NOMO-1 (cell line): Measurements from ENCODE around the gene ADAMTS13.
A peak's percentile ranks its signal among the peaks of the same experiment; 100 is the strongest.
"Not testable (repeated sequence)": the region's sequence is repeated elsewhere in the genome, so short reads cannot be mapped to it uniquely, and the experiment has no call there.

Experiments used
- DNase-seq, 2 experiments: peaks; one replicate each; lab custom pipeline; 2025; ENCODE audit not compliant: unreplicated experiment in 2 of 2; lab: John Stamatoyannopoulos, UW

ADAMTS13 gene

DNA sequence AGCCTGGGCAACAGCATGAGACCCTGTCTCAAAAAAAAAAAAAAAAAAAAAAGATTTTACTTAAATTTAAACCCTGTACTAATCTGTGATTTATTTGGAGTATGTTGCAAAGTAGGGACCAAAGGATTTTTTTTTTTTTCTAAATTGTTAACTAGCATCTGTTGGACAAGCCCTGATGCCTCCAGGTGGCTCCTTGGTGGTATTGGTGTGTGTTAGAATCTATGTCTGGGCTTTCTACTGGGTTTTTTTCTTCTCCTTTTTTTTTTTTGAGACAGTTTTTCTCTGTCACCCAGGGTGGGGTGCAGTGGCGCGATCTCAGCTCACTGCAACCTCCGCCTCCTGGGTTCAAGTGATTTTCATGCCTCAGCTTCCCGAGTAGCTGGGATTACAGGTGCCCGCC, 29.7 kb downstream of the ADAMTS13 start:
- not testable (repeated sequence) for DNase-seq

DNA sequence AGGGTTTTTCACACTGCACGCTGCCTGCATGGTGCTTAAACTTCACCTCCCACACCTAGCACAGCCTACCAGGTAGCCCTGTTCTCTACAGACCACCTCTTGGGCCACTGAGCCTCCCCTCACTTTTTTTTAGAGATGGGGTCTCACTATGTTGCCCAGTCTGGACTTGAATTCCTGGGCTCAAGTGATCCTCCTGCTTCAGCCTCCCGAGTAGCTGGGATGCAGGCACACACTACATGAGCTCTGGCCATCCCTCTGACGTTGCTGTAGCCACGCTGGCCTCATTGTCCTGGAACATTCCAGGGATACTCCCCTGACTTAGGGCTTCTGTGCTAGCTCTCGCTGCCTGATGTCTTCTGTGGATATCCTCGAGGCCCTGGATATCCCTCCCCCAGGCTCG, 30.4 kb downstream of the ADAMTS13 start:
- DNase-seq: no peak

DNA sequence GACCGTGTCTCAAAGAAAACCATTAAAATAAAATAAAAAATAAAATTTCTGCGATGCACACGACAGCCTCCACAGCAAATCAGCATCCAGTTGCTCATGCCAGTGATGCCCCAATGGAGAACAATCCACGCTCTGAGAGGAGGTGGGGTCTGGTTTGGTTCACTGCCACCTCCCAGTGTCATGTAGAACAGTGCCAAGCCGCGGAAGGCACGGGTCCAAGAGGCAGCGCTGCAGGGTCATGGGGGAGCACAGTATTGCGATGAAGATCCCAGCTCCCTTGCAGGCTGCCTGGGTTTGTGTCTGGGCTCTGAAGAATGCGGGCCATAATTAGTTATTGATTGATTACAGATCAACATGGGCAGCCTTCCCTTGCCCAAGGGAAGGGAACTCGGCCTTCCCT, 31.5 kb downstream of the ADAMTS13 start:
- no peak for DNase-seq

DNA sequence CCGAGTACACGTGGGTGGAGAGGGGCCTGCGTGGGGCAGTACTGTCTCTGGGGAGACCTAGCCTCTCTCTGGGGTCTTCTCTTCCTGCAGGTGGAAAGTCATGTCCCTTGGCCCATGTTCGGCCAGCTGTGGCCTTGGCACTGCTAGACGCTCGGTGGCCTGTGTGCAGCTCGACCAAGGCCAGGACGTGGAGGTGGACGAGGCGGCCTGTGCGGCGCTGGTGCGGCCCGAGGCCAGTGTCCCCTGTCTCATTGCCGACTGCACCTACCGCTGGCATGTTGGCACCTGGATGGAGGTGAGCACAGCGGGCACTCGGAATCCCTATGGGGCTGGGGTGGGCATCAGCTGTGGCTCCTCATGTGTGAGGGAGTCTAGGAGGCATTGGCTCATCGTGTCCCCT, 32.2 kb downstream of the ADAMTS13 start:
- no peak for DNase-seq

DNA sequence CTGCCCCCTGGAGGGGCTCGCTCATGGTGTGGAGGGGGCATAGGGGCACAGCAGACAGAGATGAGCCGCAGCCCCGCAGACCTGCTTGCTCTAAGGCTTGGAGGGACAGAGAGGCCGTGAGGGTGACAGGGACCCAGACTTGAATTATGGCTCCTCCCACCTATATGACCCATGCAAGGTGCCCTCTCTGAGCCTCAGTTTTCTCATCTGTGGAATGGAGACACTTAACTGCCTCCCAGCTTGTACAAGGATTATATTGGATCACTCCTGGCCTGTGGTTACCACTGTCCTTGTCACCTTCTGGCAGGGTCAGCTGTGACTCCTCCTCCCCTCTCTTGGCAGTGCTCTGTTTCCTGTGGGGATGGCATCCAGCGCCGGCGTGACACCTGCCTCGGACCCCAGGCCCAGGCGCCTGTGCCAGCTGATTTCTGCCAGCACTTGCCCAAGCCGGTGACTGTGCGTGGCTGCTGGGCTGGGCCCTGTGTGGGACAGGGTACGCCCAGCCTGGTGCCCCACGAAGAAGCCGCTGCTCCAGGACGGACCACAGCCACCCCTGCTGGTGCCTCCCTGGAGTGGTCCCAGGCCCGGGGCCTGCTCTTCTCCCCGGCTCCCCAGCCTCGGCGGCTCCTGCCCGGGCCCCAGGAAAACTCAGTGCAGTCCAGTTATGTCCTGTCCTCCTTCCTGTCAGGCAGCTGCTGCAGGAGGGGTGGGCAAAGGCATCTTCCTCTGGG, 32.9 kb downstream of the ADAMTS13 start:
- DNase-seq: no peak

DNA sequence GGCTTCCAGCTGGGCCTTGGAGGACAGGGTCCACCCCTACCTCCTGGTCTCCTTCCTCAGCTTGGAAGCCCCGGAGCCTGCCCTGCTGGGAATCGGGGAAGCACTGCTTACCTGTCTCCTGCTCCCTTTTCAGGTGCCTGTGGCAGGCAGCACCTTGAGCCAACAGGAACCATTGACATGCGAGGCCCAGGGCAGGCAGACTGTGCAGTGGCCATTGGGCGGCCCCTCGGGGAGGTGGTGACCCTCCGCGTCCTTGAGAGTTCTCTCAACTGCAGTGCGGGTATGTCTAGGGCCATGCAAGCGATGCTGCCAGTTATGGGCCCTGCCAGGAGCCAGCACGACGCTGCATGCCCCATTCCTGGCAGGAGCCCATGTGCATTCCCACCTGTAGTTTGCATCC, 33.8 kb downstream of the ADAMTS13 start:
- no peak for DNase-seq

DNA sequence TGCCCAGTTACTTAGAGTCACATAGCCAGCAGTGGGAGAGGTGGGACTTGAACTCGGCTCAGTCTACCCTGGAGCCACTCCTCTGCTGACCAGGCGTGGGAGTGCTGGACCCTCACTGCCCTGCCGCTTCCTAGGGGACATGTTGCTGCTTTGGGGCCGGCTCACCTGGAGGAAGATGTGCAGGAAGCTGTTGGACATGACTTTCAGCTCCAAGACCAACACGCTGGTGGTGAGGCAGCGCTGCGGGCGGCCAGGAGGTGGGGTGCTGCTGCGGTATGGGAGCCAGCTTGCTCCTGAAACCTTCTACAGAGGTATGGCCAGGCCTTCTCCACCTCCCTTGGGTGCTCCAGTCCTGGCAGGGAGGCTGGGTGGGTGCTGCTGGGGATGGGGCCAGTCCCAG, 34.2 kb downstream of the ADAMTS13 start:
- DNase-seq: no peak

DNA sequence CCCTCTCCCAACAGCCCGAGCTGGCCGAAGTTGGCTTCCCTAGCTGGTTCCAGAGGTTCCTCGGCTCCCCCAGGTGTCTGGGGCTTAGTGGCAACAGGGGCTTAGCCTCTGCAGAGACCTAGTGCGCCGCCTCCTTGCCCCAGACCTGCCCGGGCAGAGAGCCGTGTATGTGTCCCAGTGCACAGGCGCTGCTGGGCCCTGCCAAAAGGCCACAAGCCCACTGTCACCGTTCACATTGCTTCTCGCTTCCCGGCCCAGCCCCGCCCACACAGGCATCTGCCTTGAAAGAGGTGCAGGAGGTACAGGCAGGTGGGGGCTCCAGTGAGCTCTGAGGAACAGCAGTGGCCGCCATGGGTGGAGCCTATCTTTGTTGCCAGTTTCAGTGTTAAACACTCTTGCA, 35.1 kb downstream of the ADAMTS13 start:
- no peak for DNase-seq

DNA sequence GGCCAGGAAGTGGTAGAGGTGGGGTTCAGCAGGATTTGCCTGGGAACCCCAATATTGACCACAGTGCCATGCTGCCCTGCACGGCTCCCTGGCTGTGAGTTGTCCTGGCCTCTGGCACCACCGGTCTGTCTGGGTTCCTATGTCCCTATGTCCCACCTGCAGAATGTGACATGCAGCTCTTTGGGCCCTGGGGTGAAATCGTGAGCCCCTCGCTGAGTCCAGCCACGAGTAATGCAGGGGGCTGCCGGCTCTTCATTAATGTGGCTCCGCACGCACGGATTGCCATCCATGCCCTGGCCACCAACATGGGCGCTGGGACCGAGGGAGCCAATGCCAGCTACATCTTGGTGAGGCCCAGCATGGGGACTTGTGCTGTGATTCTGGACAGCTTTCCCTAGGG, 35.6 kb downstream of the ADAMTS13 start:
- DNase-seq: no peak

DNA sequence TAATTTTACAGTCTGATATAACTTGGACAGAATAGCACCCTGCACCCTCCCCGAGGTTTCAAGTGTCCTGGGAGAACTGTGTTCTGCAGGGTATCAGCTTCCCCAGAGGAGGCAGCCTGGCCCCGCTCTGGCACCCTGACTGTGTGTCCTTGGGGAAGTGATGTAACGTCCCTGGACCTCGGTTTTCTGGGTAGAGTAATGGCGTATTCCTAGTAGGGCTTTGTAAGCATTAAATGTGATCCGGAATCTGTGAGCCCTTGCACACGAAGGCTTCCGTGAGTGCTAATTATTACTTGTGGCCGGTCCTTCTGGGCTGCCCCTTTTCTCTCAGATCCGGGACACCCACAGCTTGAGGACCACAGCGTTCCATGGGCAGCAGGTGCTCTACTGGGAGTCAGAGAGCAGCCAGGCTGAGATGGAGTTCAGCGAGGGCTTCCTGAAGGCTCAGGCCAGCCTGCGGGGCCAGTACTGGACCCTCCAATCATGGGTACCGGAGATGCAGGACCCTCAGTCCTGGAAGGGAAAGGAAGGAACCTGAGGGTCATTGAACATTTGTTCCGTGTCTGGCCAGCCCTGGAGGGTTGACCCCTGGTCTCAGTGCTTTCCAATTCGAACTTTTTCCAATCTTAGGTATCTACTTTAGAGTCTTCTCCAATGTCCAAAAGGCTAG, 36.6 kb downstream of the ADAMTS13 start:
- no peak for DNase-seq

DNA sequence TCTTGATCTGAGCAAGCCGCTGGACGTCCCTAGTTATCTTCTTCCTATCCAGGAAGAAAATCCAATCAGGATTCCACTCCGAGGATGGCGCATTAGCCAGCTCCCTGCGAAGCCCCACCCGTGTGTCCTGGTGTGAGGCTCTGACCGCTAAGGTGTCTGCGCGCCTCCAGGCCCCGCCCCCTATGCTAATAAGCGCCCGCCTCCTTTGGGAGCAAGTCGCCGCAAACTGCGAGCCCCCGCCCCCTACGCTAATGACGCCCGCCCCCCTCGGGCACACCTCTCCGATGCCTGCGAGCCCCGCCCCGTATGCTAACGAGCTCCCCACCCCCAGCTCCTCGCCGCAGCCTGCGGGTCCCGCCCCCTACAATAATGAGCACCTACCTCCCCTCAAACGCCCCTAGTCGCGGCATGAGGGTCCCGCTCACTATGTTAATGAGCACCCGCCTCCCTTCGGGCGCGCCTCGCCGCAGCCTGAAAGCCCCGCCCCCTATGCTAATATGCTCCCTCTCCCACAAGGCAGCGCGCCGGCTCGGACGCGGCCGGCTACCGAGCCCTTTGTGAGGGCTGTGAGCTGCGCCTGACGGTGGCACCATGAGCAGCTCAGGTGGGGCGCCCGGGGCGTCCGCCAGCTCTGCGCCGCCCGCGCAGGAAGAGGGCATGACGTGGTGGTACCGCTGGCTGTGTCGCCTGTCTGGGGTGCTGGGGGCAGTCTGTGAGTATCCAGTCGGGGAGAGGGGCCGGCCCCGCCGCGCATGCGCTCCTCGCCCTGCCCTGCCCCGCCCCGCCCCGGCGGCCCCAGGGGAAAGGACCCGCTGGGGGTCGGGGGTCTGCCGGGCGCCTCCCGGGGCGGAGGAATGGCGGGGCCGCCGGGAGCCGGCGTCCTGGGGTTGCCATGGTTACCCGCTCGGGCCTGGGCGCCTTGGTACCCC, 37.6 kb downstream of the ADAMTS13 start, which contains the start of gene CACFD1:
Gene CACFD1 (plus strand): TSS at position 503 of the 929 bp plus-strand sequence. CDS start 89 bp downstream, at position 592.
- peak; percentile 90 to 95 for DNase-seq

DNA sequence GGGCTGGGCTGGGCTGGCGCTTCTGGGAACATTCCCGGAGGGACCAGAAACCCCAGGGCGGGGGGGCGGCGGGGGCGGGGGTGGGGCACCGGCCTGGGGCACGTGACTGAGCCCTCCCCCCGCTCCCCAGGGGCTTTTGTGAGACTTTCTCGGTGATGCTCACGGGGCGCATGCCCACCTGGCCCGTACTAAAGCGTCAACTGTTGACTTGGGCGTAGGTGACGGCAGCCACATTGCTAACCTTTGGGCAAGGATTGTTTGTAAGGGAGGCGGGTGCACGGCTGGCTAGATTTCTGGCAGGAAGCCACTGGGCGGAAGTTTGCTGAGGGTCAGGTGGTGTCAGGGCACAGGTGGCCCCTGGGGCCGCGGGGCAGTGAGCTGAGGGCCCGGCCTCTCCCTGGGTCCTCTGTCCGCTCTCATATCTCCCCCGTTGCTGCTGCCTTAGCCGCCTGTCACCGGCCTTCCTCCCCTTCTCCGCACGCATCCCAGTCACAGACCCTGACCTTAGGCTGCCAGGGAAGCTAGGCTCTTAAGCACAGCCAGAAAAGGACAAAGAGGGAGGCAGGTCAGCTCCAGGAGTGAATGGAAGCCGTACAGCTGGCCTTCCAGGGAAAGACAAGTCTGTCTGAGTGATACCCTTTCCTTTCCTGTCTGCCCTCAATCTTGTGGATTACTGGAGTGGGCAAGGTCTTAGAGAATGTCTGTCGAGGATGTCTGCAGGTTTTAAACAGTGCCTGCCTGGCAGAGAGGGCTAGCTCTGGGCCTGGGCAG, 38.4 kb downstream of the ADAMTS13 start:
- DNase-seq: no peak

DNA sequence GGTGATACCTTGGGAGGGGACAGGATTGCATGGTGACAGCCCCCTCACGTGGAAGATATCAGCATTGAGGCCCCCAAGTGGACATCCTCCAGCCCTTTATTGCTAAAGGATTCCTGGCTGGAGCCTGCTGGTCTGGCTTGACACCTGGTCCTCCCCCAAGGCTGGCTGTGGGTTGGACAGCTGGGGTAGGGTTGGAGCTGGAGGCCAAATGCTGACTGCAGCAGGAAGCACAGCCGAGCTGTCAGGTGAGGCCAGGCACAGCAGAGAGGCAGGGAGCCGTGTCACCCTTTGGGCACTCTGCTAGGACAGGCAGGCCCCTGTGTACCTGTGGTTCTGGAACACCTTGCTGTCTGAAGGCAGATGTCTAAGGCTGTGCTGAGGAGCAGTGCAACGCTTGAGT, 39.8 kb downstream of the ADAMTS13 start:
- no peak for DNase-seq

DNA sequence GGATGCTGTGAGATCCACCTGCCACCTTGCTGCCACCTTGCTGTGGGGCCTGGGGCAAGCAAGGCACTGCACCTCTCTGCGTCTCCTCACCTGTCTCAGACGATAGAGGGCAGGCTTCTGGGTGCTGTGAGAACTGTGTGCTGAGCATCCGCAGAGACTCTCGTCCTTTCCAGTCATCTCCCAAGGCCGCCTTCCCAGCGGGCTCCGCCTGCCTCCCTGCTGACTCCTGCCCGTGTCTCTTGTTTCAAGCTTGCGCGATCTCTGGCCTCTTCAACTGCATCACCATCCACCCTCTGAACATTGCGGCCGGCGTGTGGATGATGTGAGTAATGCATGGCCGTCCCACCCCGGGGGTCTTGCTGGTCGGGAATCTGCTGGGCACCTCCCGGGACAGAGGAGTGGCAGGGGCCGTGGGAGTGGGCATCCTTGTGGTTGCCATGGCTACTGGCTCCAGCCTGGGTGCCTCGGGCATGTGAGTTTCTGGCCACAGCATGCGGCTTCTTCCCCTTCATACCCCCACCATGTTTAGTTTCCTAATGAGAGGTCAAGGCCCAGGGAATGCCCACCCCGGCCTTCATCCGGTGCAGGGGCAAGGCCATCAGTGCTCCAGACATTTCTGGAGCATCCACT, 41.2 kb downstream of the ADAMTS13 start:
- no peak for DNase-seq

DNA sequence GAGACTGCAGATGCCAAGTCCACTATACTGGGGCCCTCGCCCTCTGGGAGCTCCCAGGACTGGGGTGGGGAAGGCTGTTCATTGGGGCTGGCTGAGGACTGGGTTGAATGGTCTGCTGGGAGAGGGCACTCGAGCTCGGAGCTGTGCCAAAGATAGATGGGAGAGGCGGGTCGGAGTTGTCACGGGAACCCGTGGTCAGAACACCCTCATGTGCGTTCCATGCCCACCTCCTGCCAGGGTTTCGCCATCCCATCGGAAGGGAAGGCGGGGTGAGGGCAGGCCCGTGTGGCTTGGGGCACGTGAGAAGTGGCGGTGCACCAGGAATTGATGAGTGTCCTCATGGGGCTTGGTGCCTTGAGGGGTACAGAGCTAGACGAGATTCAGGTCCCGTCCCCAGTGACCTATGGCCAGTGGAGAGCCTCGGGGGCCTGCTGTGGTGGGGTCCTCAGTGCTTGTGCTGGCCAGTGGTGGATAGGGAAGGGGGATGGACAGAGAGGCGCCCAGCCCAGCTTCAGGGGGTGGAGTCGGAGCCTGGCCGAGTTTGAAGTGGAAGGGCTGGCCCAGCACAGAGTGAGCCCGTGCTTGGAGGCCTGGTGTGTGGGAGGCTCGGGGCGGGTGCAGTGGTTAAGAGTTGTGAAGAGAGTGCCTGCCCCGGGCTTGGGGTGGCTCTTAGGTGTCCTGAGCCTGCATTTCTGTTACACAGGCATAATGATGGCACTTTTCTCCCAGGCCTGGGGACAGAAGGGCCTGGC, 41.9 kb downstream of the ADAMTS13 start:
- no peak for DNase-seq

DNA sequence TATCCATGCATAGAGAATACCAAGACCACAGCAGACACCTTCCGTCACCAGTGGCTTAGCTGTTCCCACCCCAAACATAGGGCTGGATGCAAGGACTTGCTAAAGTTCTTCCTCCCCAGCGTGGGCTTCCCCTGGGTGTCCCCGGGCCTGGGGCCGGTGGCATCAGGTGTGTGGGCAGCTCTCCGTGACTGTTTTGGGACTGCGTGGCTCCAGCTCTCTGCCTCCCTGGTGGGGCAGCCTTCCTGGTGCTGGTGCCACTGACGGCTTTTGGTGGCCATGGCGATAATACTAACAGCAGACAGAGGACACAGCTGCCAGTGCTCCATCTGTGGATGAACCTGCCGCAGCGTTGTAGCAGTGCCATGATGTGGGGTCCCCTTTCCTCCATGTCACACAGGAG, 42.5 kb downstream of the ADAMTS13 start:
- no peak for DNase-seq

DNA sequence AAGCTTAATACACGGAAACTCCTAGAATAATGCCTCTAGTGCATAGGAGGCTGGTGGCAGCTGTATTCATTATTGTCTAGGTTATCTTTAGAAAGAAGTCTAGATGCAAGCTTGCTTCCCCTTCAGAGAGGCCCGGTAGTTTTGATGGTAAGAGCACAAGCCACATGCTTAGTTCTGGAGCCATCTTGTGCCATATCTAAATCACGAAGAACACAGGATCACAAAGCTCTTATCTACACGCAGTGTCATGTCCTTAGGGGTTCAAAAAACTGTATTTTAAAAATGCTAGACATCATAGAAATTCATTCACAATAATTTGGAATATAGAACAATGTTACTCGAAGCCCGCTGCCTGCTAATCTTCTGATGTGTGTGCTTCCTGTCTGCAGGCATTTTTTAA, 43.8 kb downstream of the ADAMTS13 start:
- no peak for DNase-seq

DNA sequence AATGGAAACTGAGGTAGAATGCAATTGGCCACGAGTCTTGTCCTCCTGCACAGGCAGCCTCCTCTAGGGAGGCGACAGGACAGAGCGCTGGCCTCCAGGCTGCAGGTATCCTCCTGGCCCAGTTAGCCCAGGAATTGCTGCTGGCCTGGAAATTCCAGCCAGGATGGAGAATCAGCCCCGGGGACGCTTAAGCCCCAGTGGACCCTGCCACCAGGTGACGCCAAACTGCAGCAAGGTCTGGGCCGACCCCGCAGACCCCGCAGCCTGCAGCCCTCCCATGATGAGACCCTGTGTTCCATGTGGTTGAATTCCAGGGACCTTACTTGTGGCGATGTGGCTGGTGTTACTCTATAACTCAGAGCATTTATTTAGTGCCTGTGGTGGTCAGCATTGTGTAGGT, 44.9 kb downstream of the ADAMTS13 start:
- no peak for DNase-seq

DNA sequence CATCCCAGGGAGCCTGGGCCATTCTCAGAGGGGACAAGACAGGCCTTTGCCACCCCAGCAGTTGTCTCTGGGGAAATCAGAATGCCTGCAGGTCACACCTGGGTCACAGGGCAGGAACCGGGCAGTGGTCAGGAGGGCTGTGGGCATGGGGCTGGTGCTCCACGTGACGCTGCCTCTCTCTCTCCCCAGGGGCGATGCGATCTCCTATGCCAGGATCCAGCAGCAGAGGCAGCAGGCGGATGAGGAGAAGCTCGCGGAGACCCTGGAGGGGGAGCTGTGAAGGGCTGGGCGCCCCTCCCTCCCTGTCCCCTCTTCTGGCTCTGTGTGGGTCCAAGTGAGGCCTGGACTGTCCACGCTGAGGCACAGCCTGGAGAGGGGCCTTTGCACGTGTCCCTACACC, 46.2 kb downstream of the ADAMTS13 start:
- DNase-seq: no peak
